Stimulated activated CD8-positive, alpha-beta memory T cell treated with anti-CD3 and anti-CD28 coated beads, Interleukin-12 subunit alpha, Interleukin-12 subunit beta, amount 100 ng/mL, for 24 hours (primary cell): ENCODE data around the gene LTB.

Experiments
- DNase-seq: peaks from one replicate; pipeline ENCODE4 v3.0.0-alpha.2; 2020; ENCODE audit errors: extremely low read depth

The LTB gene, protein sequence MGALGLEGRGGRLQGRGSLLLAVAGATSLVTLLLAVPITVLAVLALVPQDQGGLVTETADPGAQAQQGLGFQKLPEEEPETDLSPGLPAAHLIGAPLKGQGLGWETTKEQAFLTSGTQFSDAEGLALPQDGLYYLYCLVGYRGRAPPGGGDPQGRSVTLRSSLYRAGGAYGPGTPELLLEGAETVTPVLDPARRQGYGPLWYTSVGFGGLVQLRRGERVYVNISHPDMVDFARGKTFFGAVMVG

DNA sequence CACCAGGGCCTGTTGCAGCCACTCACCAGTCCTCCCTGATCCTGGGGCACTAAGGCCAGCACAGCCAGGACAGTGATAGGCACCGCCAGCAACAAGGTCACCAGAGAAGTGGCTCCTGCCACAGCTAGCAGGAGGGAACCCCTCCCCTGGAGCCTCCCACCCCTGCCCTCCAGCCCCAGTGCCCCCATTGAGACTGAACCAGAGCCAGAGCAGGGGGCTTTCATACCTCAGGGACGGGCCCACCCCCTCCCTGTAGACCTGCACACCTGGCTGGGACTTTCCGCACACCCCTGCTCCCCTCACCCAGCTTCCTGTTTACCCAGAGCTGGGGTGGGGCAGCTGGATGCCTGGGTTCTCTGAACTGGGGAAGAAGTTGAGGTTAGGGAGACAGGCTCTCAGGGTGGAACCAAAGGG lies at the start of gene LTB:
Gene LTB (minus strand): TSS at position 195 of the 414 bp plus-strand sequence. CDS start 7 bp downstream, at position 188.
- DNase-seq, result no peak

DNA sequence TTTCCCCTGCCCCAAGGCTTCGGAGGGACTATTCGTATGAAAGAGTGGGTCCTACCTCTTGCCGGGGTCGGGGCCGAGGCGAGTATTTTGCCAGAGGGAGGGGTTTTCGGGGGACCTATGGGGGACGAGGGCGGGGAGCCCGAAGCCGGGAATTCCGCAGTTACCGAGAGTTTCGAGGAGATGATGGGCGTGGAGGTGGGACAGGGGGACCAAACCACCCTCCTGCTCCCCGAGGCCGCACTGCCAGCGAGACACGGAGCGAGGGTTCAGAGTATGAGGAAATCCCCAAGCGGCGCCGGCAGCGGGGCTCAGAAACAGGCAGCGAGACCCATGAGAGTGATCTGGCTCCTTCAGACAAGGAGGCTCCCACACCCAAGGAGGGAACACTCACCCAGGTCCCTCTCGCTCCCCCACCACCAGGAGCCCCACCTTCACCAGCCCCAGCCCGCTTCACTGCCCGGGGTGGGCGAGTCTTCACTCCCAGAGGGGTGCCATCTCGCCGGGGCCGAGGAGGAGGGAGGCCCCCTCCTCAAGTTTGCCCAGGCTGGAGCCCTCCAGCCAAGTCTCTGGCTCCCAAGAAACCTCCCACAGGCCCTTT lies 49.6 kb upstream of the LTB start:
- no peak for DNase-seq

DNA sequence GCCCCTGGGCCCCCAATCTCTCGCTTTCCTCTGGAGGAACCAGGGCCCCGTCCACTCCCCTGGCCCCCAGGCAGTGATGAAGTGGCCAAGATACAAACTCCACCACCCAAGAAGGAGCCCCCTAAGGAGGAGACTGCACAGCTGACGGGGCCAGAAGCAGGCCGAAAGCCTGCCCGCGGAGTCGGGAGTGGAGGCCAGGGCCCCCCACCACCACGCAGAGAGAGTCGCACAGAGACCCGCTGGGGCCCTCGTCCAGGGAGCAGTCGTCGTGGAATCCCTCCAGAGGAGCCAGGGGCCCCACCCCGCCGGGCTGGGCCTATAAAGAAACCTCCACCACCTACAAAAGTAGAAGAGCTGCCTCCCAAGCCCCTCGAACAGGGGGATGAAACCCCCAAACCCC lies 49.0 kb upstream of the LTB start:
- DNase-seq, result no peak

DNA sequence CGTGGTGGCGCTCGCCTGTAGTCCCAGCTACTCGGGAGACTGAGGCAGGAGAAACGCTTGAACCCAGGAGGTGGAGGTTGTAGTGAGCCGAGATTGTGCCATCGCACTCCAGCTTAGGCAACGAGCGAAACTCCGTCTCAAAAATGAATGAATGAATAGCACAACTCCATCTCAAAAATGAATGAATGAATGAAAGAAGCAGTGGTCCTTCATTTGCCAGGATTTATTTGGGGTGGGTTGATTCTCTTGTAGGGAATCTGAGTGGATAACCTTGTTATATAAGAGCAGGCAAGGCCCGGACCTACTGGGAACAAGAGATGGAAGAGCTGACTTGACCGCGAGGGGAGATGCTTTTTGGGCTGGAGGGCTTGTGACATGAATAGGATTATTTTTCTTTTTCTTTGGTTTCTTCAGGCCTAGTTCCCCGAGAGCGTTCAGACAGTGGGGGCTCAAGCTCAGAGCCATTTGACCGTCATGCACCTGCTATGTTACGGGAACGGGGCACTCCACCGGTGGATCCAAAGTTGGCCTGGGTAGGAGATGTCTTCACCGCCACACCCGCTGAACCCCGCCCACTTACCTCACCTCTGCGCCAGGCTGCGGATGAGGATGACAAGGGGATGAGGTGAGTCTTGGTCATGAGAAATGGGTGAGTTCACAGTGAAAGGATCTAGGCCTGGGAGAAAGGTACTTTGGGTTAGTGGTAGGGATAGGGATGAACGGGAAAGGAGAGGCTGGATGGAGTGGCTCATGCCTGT lies 48.1 kb upstream of the LTB start:
- no peak for DNase-seq

DNA sequence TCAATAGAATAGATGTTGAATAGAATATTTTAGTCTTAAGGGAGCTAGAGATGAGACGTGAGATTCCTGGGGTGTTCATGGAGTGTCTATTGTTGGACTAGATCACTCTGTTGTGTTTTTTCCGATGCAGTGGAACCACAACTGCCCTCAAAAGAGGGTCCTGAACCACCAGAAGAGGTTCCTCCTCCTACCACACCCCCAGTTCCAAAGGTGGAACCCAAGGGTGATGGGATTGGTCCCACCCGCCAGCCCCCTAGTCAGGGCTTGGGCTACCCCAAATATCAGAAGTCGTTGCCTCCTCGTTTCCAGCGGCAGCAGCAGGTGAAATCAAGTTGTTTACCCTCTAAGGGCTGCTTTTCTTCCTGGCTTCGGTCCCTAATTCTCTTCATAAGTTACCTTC lies 46.8 kb upstream of the LTB start:
- DNase-seq, result no peak

DNA sequence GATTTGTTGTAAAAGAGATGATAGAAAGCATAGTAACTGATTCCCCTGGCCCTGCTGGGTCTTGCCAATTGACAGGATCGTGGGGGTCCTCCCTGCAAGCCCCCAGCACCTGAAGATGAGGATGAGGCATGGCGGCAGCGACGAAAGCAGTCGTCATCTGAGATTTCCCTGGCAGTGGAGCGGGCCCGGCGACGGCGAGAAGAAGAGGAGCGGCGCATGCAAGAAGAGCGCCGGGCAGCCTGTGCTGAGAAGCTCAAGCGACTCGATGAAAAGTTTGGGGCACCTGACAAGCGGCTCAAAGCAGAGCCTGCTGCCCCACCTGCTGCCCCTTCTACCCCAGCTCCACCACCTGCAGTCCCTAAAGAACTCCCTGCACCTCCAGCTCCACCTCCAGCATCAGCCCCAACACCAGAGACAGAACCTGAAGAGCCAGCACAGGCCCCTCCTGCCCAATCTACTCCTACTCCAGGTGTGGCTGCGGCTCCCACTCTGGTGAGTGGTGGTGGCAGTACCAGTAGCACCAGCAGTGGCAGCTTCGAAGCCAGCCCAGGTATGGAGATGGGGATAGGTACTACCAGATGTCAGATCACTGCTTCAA lies 45.6 kb upstream of the LTB start:
- no peak for DNase-seq

DNA sequence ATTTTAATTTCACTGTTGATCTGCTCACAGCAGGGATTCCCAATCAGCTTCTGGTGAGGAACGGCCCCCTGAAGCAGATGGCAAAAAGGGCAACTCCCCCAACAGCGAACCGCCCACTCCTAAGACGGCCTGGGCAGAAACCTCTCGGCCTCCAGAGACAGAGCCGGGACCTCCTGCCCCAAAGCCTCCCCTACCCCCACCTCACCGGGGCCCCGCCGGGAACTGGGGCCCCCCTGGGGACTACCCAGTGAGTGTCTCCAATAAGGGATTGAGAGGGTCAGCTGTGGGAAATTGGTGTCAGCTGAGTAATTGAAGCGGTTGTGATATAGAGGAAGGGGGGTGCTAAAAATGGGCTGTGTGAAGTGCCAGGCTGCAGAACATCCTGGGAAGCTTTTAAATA lies 44.7 kb upstream of the LTB start:
- no peak for DNase-seq

DNA sequence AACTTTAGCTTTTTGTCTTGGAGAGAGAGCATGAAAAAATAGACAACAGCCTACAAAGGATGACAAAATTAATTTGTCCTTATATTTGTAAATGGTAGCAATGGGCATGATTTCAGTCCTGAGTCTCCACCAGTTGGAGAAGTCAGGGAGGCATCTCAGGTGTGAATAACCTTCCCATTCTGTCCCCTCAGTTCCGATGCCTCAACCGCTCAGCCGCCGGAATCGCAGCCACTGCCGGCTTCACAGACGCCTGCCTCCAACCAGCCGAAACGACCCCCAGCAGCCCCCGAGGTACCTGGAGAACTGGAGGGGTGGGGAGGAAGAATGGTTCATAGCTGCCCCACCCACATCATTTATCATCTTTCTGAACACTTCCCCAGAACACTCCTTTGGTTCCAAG lies 41.8 kb upstream of the LTB start:
- no peak for DNase-seq

DNA sequence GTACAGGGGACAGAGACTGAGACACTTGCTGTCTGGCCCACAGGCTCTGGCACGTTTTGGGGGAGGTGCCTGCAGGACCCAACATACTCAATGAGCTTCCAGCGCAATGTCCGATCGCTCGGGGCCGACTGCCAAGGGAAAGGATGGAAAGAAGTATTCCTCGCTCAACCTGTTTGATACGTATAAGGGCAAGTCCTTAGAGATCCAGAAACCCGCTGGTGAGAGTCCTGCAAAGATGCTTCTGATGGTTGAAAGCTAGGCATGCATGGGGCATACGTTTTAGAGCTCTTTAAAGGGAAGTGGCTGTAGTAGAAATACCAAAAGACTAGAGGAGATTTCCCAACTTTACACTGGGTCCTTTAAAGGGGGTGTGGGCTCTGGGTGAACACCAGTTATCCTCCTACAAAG lies 40.5 kb upstream of the LTB start:
- DNase-seq, result no peak

DNA sequence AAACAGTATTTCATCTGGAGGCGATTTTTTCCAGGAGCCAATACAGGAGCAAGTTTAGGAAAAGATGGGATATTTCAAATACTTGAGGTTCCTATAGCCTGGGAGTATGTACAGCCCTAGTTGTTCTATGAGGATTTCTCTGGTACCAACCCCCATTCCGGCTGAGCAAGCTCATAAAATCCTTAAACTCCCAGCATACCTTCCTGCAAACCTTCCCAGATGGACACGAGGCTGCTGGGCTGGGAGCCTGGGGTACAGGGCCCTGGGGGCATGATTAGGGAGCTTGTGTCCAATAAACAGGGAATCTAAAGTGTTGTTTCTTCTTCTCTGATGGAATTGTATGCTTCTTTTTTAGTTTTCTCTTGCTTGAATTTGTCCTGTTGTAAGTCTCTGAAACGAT lies 39.8 kb upstream of the LTB start:
- DNase-seq, result no peak

DNA sequence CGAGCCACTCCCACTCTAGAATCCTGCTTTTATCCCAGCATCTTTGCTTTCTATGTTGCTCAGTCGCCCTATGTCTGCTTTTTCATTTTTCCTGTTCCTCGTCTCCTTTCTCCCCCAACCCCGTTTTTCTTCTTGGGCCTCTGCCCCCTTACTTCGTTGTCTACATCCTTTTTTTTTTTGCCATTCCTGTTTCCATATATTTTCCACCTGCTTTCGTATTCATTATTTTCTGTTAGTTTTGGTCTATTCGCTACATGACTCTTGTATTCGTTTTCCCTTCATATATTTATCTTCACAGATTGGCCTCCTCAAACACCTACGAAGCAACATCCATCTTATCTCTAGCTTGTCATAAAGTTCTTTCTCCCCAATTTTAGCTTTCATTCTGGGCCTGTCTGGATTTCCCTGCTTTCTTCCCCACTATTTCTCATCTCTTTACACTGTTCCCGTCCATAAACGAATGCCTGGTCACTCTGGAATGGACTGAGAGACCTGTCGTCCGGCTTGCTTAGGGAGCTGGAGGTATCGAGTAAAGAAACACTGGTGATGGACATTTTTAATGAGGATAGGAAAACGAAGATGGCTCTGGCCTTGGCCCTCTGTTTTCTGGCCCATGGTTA lies 39.2 kb upstream of the LTB start:
- no peak for DNase-seq

DNA sequence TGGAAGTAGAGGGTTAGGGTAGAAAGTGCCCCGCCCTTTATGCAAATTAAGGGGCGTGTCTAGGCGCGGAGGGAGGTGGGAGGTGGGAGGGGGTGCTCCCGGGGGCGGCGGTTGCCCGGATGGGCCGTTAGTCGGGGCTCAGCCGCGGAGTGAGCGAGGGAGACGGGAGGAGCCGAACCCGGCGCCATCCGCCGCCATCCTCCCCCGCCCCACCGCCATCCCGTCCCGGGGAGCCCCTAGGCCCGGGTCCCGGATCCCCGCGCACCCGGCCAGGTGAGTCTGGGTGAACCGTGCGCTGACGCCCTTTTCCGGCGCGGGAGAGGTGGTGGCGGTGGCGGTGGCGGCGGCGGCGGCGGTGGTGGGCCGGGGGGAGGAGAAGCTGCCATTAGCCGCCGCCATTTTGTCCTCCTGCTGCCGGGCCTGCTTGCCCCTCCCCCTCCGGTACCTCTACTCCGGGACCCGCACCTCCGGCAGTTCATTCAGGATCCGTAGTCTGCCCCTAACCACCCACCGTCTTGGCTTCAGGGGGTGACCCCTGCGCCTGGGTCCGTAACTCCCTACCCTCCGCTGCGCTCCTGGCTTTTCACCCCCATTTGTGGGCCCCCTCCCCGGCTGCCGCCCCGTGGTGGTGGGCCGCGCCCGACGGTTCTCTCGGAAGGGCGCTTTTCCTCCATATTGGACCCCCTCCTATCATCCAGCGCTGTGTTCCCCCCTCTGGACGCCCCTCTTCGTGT lies 38.5 kb upstream of the LTB start, which contains the start of gene PRRC2A:
Gene PRRC2A (plus strand): TSS at position 130 of the 734 bp plus-strand sequence. CDS start 2,075 bp downstream, outside the sequence.
- DNase-seq, result peak; percentile 61

DNA sequence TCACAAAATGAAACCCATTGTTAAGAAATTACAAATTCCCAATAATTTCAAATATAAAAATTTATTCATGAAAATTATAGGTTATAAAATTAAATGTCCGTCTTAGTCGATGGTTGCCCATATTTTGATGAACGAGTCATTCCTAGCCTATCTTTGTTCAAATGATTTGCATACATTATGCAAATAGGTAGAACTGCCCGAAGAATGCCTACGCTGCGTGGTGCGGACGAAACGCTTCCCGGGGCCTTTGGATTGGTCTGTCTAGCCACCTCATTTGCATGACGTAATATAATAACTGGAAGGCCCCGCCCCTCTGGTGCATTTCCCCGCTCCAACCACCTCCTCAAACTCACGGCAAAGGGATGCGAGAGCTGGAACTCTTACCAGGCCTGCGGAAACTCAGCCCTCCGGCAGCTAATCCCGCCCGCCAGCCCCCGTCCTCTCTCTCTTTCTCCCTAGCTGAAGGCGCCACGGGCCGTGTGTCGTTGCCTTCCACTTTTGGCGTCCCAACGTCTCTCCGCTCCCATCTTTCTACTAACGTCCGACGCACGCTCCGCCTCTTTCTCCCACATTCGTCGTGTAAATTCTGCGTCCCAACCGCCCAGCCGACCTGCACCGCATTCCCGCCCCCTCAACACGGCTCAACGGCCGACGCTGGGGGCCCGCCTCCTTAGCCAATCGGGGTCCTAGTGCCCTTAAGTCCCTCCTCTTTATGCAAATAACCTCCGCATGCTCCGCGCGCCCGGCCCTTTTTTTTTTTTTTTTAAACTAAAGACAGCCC lies 37.8 kb upstream of the LTB start:
- DNase-seq, result peak; percentile 91

DNA sequence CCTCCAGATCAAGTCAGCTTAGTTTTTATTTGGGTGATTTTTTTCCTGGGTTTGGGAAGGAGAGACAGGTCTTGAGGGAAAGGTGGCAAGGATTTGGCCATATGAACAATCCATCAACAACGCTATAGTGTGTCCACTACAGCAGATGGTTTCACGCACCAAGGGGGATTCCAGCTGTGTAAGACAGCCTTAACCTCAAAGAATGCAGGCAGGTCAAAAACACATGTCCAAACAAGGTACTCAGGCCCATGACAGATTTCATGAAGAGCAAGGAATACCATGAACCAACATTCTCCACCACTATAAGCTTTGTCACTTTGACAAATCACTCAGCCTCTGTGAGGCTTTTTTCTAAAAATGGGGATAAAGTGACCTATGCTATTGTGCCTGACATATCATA lies 34.8 kb upstream of the LTB start:
- DNase-seq, result no peak

DNA sequence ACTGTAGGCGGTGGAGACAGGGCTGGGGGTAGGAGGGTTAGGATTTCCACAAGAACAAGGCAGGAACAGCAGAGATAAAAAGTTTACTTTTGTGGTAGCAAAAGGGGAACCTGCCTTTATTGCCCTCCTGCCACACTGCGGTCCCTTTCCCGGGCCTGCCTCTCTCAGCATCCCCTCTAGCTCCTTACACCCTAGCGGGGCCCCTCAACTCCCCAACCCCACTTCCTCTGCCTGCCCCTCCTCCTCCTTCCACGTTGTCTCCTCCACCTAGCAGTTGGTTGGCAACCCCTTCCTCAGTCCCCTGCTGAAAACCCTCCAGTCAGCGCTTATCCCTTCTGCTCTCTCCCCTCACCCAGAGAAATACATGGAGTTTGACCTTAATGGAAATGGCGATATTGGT lies 33.5 kb upstream of the LTB start:
- DNase-seq, result no peak

DNA sequence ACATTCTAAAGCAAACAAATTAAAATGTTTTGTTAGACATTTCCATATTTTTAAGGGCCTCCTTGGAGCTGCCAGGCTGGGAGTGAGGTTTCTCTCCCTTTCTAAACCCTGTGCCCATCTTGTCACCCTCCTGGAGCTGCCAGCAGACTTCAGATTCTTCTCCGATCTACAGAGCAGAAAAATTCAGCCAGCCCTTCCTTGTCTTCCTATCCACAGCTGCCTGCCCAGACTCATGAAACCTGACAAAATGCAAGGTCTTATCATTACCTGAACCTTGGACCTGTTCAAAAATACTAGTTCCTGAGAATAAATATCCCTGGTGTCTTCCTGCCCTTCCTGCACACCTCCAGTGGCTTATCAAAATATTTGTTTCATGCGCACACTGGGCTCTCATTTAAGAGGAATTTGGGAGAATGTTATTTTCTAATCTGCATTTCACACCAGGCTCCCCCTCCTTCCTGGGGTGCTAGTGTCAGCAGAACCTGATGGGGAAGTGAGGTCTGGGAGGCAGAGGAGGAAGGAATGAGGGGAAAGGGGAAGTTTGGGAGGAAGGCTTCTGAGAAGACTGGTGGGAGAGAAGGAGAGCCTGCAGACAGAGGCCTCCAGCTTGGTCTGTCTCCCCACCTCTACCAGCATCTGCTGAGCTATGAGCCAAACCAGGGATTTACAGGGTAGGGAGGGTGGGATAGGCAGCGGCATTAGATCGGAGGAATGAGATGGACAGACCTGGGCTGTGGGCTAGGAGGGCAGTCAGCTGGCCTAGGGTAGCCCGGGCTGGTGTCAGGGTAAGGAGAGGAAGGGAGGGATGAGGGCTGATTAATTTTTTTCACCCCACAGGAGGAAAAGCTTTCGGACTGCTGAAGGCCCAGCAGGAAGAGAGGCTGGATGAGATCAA lies 32.7 kb upstream of the LTB start, which contains the start of gene AIF1:
Gene AIF1 (plus strand): TSS at position 551 of the 895 bp plus-strand sequence. CDS start 96 bp downstream, at position 647.
- DNase-seq, result no peak

DNA sequence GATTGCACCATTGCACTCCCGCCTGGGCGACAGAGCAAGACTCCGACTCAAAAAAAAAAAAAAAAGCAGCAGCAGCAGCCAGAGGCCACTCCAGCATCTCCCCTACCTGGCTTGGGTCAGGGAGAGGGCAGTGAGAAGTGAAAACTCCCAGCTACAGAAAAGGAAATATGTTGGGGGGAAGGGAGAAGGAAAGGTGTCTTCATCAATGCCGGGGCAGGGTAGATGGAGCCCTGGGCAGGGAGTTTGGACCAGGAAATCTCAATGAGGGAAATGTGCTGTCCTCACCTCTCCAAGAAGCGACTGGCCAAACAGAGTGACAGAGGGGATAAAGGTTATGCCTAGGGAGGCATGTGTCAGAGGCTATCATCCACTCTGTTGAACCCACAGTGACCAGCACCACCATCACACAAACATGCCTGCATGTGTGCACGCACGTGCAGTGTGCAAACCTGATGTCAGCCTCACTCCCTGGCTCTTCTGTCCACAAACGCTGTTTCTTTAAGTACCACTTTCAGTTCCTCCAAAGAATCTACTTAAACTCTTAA lies 31.9 kb upstream of the LTB start:
- no peak for DNase-seq

DNA sequence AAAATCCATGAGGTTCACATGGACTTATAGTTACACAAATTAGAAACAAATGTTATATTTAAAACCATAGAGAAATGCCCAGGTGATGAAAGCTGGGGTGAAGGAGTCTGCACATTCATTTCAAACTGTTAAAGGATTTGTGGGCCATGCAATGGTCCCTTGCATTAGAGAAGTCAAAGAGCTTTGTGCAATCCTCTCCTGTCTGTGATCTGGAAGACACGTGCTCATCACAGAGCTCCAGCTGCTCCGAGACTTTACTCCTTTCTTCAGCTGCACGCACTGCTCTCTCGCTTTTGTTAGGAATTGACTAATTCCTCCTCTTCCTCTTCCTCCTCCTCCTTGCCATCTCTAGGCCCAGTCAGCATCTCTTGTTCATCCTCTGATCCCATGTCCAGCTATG lies 28.7 kb upstream of the LTB start:
- no peak for DNase-seq
